ENCODE measurements around the gene PREB.

Gene PREB

GRCh38 chr2:27094353-27094984, 40.0 kb downstream of the PREB start:
- DNase-seq = no peak

- DNase-seq = no peak
These were observed 40.7 kb downstream of the PREB start for GRCh38 chr2:27093430-27094352.

- no peak for DNase-seq
These were observed 41.6 kb downstream of the PREB start for GRCh38 chr2:27092696-27093429.

- no peak for DNase-seq
These were observed 42.4 kb downstream of the PREB start for GRCh38 chr2:27091746-27092695.

GRCh38 chr2:27089111-27089954, 45.1 kb downstream of the PREB start:
- no peak for DNase-seq

- DNase-seq = no peak
These were observed 45.8 kb downstream of the PREB start for GRCh38 chr2:27088634-27089033.

- DNase-seq = no peak
These were observed 46.5 kb downstream of the PREB start for GRCh38 chr2:27087823-27088410.

- DNase-seq = peak; percentile 46
These were observed 47.5 kb downstream of the PREB start, which contains the start of gene KHK for GRCh38 chr2:27086724-27087593. Gene KHK, plus strand, starts transcription at chr2:27086772. Its CDS starts 488 bp downstream, at chr2:27087260.

- peak; percentile 89 for DNase-seq
These were observed 48.2 kb downstream of the PREB start for GRCh38 chr2:27086090-27086723.

- no peak for DNase-seq
These were observed 48.8 kb downstream of the PREB start for GRCh38 chr2:27085673-27086089.

- no peak for DNase-seq
These were observed 49.3 kb downstream of the PREB start for GRCh38 chr2:27085062-27085672.

GRCh38 chr2:27084297-27085061, 50.0 kb downstream of the PREB start:
- no peak for DNase-seq

- DNase-seq = no peak
These were observed 50.8 kb downstream of the PREB start for GRCh38 chr2:27083410-27084296.

GRCh38 chr2:27082773-27083409, 51.5 kb downstream of the PREB start:
- no peak for DNase-seq

GRCh38 chr2:27081984-27082772, 52.3 kb downstream of the PREB start:
- no peak for DNase-seq
